SU-DHL-6 (cell line): Measurements from ENCODE around the gene PIGS.

Experiments
- CTCF ChIP-seq: fragments of 200-600 bp; sonication (generic); IDR thresholded peaks from one replicate; pipeline ENCODE4 v1.5.1; 2017; ENCODE audit warnings: antibody characterized with exemption, mild to moderate bottlenecking, low read length, moderate library complexity; ENCODE audit not compliant: insufficient read depth, poor library complexity, severe bottlenecking
- EZH2phosphoT487 ChIP-seq: fragments of 200-600 bp; sonication (generic), shearing (Covaris generic); conservative IDR thresholded peaks from 2 replicates; pipeline ENCODE4 v1.6.1; 2018; ENCODE audit warnings: mild to moderate bottlenecking, antibody characterized with exemption, low read length, moderate library complexity, mixed read lengths

GRCh38 chr17:28578246-28579195 lies 7.2 kb upstream of the PIGS start:
- no peak for TF ChIP-seq CTCF
- no peak for TF ChIP-seq EZH2phosphoT487
